Measurements from ENCODE around the gene RFT1.

The RFT1 gene

GRCh38 chr3:53149006-53149690 is 18.9 kb upstream of the RFT1 start:
- no peak for DNase-seq

- DNase-seq = no peak
Observed at GRCh38 chr3:53147903-53148400, 17.7 kb upstream of the RFT1 start.

GRCh38 chr3:53147151-53147902 is 17.1 kb upstream of the RFT1 start:
- no peak for DNase-seq

GRCh38 chr3:53146319-53146891 is 16.2 kb upstream of the RFT1 start:
- no peak for DNase-seq

GRCh38 chr3:53145713-53146080 is 15.5 kb upstream of the RFT1 start:
- DNase-seq = no peak

- no peak for DNase-seq
Observed at GRCh38 chr3:53144862-53145712, 14.9 kb upstream of the RFT1 start.

GRCh38 chr3:53144446-53144845 is 14.2 kb upstream of the RFT1 start:
- no peak for DNase-seq

GRCh38 chr3:53142986-53143385 is 12.8 kb upstream of the RFT1 start:
- DNase-seq = no peak

- DNase-seq = no peak
Observed at GRCh38 chr3:53140847-53141845, 10.9 kb upstream of the RFT1 start.

GRCh38 chr3:53139906-53140846 is 9.9 kb upstream of the RFT1 start:
- no peak for DNase-seq

- no peak for DNase-seq
Observed at GRCh38 chr3:53137835-53138446, 7.7 kb upstream of the RFT1 start.

- DNase-seq = no peak
Observed at GRCh38 chr3:53137221-53137620, 7.0 kb upstream of the RFT1 start.

GRCh38 chr3:53134631-53135232 is 4.5 kb upstream of the RFT1 start:
- DNase-seq = peak; percentile 77

GRCh38 chr3:53132347-53132746 is 2.1 kb upstream of the RFT1 start:
- no peak for DNase-seq

GRCh38 chr3:53131096-53131495 is 861 bp upstream of the RFT1 start:
- DNase-seq = no peak

- DNase-seq = no peak
Observed at GRCh38 chr3:53129344-53129743, 891 bp downstream of the RFT1 start.

- DNase-seq = no peak
Observed at GRCh38 chr3:53126601-53127000, 3.6 kb downstream of the RFT1 start.

- DNase-seq = no peak
Observed at GRCh38 chr3:53123953-53124352, 6.3 kb downstream of the RFT1 start.

GRCh38 chr3:53123510-53123909 is 6.7 kb downstream of the RFT1 start:
- no peak for DNase-seq

- no peak for DNase-seq
Observed at GRCh38 chr3:53122933-53123305, 7.3 kb downstream of the RFT1 start.
